T follicular helper cell (primary cell): ENCODE measurements around the gene TRIM38.
A peak's percentile ranks its signal among the peaks of the same experiment; 100 is the strongest.

Source experiments
- DNase-seq: peaks from one replicate; pipeline ENCODE4 v3.0.0-alpha.2; 2020; ENCODE audit warnings: low read depth

TRIM38 gene

GRCh38 chr6:26026833-26027490, 64.4 kb downstream of the TRIM38 start:
- peak; percentile 84 for DNase-seq

GRCh38 chr6:26027491-26028211, 65.0 kb downstream of the TRIM38 start:
- no peak for DNase-seq

GRCh38 chr6:26028212-26028745, 65.7 kb downstream of the TRIM38 start:
- no peak for DNase-seq

- DNase-seq = no peak
These were observed 66.4 kb downstream of the TRIM38 start for GRCh38 chr6:26028746-26029569.

- DNase-seq = no peak
These were observed 66.9 kb downstream of the TRIM38 start for GRCh38 chr6:26029570-26029856.

GRCh38 chr6:26029857-26030653, 67.5 kb downstream of the TRIM38 start:
- no peak for DNase-seq

GRCh38 chr6:26030716-26031115, 68.1 kb downstream of the TRIM38 start:
- DNase-seq = no peak

- DNase-seq = no peak
These were observed 68.6 kb downstream of the TRIM38 start for GRCh38 chr6:26031151-26031594.

- DNase-seq = peak; percentile 84
These were observed 69.2 kb downstream of the TRIM38 start for GRCh38 chr6:26031595-26032339.

GRCh38 chr6:26032340-26033084, 69.9 kb downstream of the TRIM38 start:
- no peak for DNase-seq

- peak; percentile 40 for DNase-seq
These were observed 70.7 kb downstream of the TRIM38 start for GRCh38 chr6:26033085-26033940.

GRCh38 chr6:26033941-26034354, 71.3 kb downstream of the TRIM38 start:
- no peak for DNase-seq

- no peak for DNase-seq
These were observed 72.3 kb downstream of the TRIM38 start for GRCh38 chr6:26034905-26035304.
